GM12878 (cell line): ENCODE measurements around the gene RTN4RL1. TPM values are rescaled to one million over a fixed set of nuclear protein-coding genes. Genes with fewer than 3 reads are reported as not detected.

ENCODE experiments used
- ATAC-seq: fragments of 200-7000 bp; cut with Tn5 transposase; 3 replicates; pipeline ENCODE4 v1.9.1; 2020; ENCODE audit warnings: mild to moderate bottlenecking, moderate library complexity
- BruUV-seq: library from RNA; stranded (reverse); fragments of 400-500 nt; replicated peaks from 2 replicates; lab custom pipeline; 2021; lab: Mats Ljungman, UMichigan
- CTCF ChIA-PET: fragments of 300-600 bp; sonication (Branson Sonifier 250); formaldehyde crosslinking; extraction: SDS; loops from one replicate; lab custom pipeline; 2021; ENCODE audit warnings: inconsistent platforms; lab: Yijun Ruan, JAX
- POLR2A ChIA-PET: fragments of 350-600 bp; formaldehyde crosslinking; extraction: SDS; loops from one replicate; lab custom pipeline; 2021; ENCODE audit warnings: inconsistent platforms; lab: Charles Lee
- RAD21 ChIA-PET: fragments of 300-600 bp; sonication (Branson Sonifier 250); formaldehyde crosslinking; loops from one replicate; lab custom pipeline; 2023; ENCODE audit warnings: antibody characterized with exemption; ENCODE audit not compliant: unreplicated experiment; lab: Charles Lee
- SMC1A ChIA-PET: fragments of 300-600 bp; sonication (Branson Sonifier 250); formaldehyde crosslinking; loops from one replicate; lab custom pipeline; 2023; ENCODE audit not compliant: unreplicated experiment, uncharacterized antibody; lab: Charles Lee
- DNase-seq: peaks from one replicate; pipeline ENCODE4 v3.0.0-alpha.2; 2011; ENCODE audit warnings: low read depth, low spot score
- FAIRE-seq: peaks from 3 replicates; lab custom pipeline; 2011; peaks lifted over from hg19 to GRCh38; lab: Jason Lieb, UNC
- H2AFZ ChIP-seq: 2 replicates; pipeline ENCODE4 v1.6.0; 2011; ENCODE audit warnings: low read depth, low read length, control low read depth; ENCODE audit not compliant: control insufficient read depth
- H3K27ac ChIP-seq: 2 replicates; pipeline ENCODE4 v1.5.1; 2011; ENCODE audit warnings: control low read depth; ENCODE audit not compliant: control insufficient read depth, insufficient read depth
- H3K27me3 ChIP-seq, 2 experiments: replicated peaks in 1 of 2; 2 replicates each; pipeline versions ENCODE4 v1.6.0 to v1.6.1; 2011; ENCODE audit warnings: low read length in 1 of 2; ENCODE audit not compliant: control insufficient read depth in 2 of 2, insufficient read depth in 2 of 2
- H3K36me3 ChIP-seq, 2 experiments: 2 replicates each; pipeline ENCODE4 v1.5.1; 2011; ENCODE audit warnings: low read length in 1 of 2; ENCODE audit not compliant: control insufficient read depth in 2 of 2, insufficient read depth in 2 of 2
- H3K4me1 ChIP-seq: 2 replicates; pipeline ENCODE4 v1.6.1; 2011; ENCODE audit warnings: mild to moderate bottlenecking, low read length, moderate library complexity, mixed read lengths; ENCODE audit not compliant: control insufficient read depth, insufficient read depth
- H3K4me2 ChIP-seq: 2 replicates; pipeline ENCODE4 v1.6.0; 2011; ENCODE audit warnings: control low read depth; ENCODE audit not compliant: control insufficient read depth, insufficient read depth
- H3K4me3 ChIP-seq: fragments of 200-600 bp; sonication (generic); 2 replicates; pipeline ENCODE4 v1.5.1; 2016
- H3K79me2 ChIP-seq: 2 replicates; pipeline ENCODE4 v1.6.0; 2011; ENCODE audit warnings: low read length; ENCODE audit not compliant: control insufficient read depth, insufficient read depth
- H3K9ac ChIP-seq: 2 replicates; pipeline ENCODE4 v1.8.0; 2011; ENCODE audit warnings: low read length, control low read depth, mixed read lengths; ENCODE audit not compliant: control insufficient read depth, insufficient read depth
- H3K9me3 ChIP-seq: replicated peaks from 3 replicates; pipeline ENCODE4 v1.5.1; 2011; ENCODE audit warnings: mild to moderate bottlenecking, low read length; ENCODE audit not compliant: control insufficient read depth, insufficient read depth
- H4K20me1 ChIP-seq: 2 replicates; pipeline ENCODE4 v1.6.0; 2011; ENCODE audit not compliant: control insufficient read depth, insufficient read depth
- ASH2L ChIP-seq: fragments of 300-600, 200-600 bp; sonication (generic); IDR thresholded peaks from 2 replicates; pipeline ENCODE4 v1.6.1; 2017; ENCODE audit warnings: low read depth, mild to moderate bottlenecking, borderline replicate concordance
- BACH1 ChIP-seq: fragments of 450-650 bp; IDR thresholded peaks from 2 replicates; pipeline ENCODE4 v1.6.1; 2017; ENCODE audit warnings: mild to moderate bottlenecking, borderline replicate concordance
- FOS ChIP-seq: IDR thresholded peaks from 3 replicates; pipeline ENCODE4 v1.6.1; 2011; ENCODE audit warnings: borderline replicate concordance; ENCODE audit not compliant: insufficient read length; ENCODE audit errors: extremely low read depth
- SUZ12 ChIP-seq: fragments of 200-600 bp; sonication (generic); IDR thresholded peaks from one replicate; pipeline ENCODE4 v1.6.1; 2018; ENCODE audit warnings: antibody characterized with exemption, mild to moderate bottlenecking; ENCODE audit not compliant: unreplicated experiment
- TCF12 ChIP-seq: IDR thresholded peaks from 2 replicates; pipeline ENCODE4 v1.6.1; 2011; ENCODE audit warnings: low read depth, mild to moderate bottlenecking, low read length
- TCF7 ChIP-seq: IDR thresholded peaks from 2 replicates; pipeline ENCODE4 v1.6.1; 2014; ENCODE audit warnings: antibody characterized with exemption, borderline replicate concordance
- YBX1 ChIP-seq: fragments of 450-650 bp; IDR thresholded peaks from 2 replicates; pipeline ENCODE4 v1.6.1; 2016; ENCODE audit warnings: antibody characterized with exemption
- ZBED1 ChIP-seq: IDR thresholded peaks from 2 replicates; pipeline ENCODE4 v1.6.1; 2016; ENCODE audit warnings: borderline replicate concordance
- ZSCAN29 ChIP-seq: fragments of 450-650 bp; IDR thresholded peaks from 2 replicates; pipeline ENCODE4 v1.6.1; 2017; ENCODE audit warnings: mild to moderate bottlenecking, moderate library complexity
- WGBS: methylation state at CpG from one replicate; pipeline ENCODE4 v1.1.6; 2016; ENCODE audit warnings: low lambda C conversion rate; ENCODE audit not compliant: insufficient replicate concordance, insufficient coverage; ENCODE audit errors: missing lambda C conversion rate; 5-methylcytosine and 5-hydroxymethylcytosine counted together
- in situ Hi-C: fragments of 300-500 bp; cut with MboI; formaldehyde crosslinking; loops from 9 replicates; pipeline ENCODE4 v1.14.3; 2018; ENCODE audit warnings: mixed read lengths
- intact Hi-C: fragments of 100-400 bp; cut with micrococcal nuclease; formaldehyde crosslinking; loops from one replicate; pipeline ENCODE4 v1.14.2; 2022; ENCODE audit not compliant: unreplicated experiment
- polyA plus RNA-seq, 11 experiments: library from polyadenylated mRNA; depleted of rRNA in 4 of 11; unstranded in 6 of 11; stranded (reverse) in 5 of 11; fragments of >200 nt; fragmentation: Nextera tagmentation in 4 of 11; fragmentation: Illumina TruSeq in 1 of 11; extraction: Ambion mirVana in 4 of 11; extraction: Trizol in 1 of 11; gene quantifications; 1 replicate in 1 of 11; 2 replicates in 10 of 11; pipeline versions ENCODE4 v1.2.1 to v1.2.3, GENCODE V29; 2011 to 2016; ENCODE audit warnings: inconsistent platforms in 2 of 11, missing spikeins in 2 of 11, low read depth in 1 of 11
- total RNA-seq, 4 experiments: library from RNA; depleted of rRNA in 3 of 4; stranded (reverse); fragments of >200 nt in 3 of 4; fragmentation: Illumina TruSeq in 1 of 4; extraction: Trizol in 1 of 4; gene quantifications; 2 replicates each; pipeline versions ENCODE4 v1.2.1 to v1.2.3, GENCODE V29; 2013 to 2021
- TF ChIP-seq, protein P1 (sequence below): fragments of 450-650 bp; IDR thresholded peaks from 2 replicates; pipeline ENCODE4 v1.6.1; 2017; ENCODE audit warnings: mild to moderate bottlenecking, moderate library complexity
- TF ChIP-seq, protein P2 (sequence below): fragments of 450-650 bp; IDR thresholded peaks from 2 replicates; pipeline ENCODE4 v1.6.1; 2017; ENCODE audit warnings: borderline replicate concordance

RTN4RL1 gene
- total and polyA plus RNA-seq, 10 of the 15 experiments (the other 5 are each of a cell fraction or from before 2014, with no cell fraction given) = 0.08 to 0.11 (median 0.10) TPM; not detected in 7

DNA sequence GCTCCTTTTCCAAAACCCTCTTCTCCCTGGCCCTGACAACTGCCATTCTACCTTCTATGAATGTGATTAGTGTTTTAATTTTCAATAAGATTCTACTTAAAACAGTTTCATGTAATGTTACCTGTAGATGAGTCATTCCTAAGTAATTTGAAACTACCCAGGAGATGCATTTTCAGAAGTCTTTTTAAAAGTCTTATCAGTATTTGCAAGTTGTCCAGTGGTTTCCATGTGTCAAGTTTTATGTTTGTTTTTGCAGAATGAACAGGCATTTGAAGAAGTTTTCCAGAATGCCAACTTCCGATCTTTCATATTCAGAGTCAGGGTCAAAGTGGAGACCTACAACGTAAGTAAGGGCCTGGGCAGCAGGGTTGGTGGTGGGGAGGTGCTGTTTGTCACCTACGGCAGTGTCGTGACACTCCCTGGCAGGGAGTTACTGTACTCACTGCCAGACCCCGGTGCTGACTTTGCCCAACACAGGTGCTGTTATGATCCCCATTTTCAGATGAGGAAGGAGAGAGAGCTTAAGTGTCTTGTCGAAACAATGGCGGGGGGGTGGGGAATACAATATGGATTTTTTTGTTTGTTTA is 130.3 kb downstream of the RTN4RL1 start (continued):
- TF ChIP-seq, protein P1, sequence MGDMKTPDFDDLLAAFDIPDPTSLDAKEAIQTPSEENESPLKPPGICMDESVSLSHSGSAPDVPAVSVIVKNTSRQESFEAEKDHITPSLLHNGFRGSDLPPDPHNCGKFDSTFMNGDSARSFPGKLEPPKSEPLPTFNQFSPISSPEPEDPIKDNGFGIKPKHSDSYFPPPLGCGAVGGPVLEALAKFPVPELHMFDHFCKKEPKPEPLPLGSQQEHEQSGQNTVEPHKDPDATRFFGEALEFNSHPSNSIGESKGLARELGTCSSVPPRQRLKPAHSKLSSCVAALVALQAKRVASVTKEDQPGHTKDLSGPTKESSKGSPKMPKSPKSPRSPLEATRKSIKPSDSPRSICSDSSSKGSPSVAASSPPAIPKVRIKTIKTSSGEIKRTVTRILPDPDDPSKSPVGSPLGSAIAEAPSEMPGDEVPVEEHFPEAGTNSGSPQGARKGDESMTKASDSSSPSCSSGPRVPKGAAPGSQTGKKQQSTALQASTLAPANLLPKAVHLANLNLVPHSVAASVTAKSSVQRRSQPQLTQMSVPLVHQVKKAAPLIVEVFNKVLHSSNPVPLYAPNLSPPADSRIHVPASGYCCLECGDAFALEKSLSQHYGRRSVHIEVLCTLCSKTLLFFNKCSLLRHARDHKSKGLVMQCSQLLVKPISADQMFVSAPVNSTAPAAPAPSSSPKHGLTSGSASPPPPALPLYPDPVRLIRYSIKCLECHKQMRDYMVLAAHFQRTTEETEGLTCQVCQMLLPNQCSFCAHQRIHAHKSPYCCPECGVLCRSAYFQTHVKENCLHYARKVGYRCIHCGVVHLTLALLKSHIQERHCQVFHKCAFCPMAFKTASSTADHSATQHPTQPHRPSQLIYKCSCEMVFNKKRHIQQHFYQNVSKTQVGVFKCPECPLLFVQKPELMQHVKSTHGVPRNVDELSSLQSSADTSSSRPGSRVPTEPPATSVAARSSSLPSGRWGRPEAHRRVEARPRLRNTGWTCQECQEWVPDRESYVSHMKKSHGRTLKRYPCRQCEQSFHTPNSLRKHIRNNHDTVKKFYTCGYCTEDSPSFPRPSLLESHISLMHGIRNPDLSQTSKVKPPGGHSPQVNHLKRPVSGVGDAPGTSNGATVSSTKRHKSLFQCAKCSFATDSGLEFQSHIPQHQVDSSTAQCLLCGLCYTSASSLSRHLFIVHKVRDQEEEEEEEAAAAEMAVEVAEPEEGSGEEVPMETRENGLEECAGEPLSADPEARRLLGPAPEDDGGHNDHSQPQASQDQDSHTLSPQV = no peak
- no peak for TF ChIP-seq FOS

DNA sequence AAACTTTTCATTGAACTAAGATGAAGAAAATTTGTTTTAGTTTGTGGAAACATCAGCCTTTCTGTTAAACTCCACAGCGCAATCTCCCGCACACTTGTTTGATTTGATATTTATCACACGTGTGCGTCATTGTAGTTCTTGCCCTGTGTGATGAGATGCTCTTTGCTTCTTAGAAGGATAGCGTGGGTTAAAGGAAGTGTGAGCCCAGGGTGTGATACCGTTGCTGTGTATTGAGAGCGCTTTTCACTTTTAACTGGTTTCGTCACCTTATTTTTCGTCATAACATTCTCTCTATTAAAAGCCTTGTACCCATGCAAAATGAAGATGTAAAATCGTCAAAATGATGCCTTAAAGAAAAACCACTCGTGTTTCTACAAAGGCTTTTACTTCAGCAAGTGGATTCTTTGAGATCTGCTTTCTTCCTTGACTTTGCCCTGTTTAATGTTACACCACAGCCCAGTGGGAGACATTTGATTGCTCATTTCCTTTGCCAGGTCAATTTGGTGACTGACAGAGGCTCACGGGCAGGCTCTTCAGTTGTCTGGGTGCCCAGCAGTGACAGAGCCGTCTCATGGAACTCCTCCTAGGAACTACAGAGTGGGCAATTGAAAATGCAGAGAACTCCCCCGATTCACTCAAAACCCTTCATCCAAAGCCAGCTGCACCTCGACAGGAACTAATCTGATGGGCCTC is 134.2 kb downstream of the RTN4RL1 start:
- no peaks in the 10 kb centered on the region for H3K79me2 ChIP-seq
- ATAC-seq (no peak), FAIRE-seq (no peak), DNase-seq (no peak)
- H3K36me3 ChIP-seq = peaks cover 11 to 26% of the 10 kb centered on the region in 2 experiments; a peak in 3 of 4 replicates
- no peaks in the 10 kb centered on the region for H4K20me1 ChIP-seq
- no peak overlapping the region for H3K4me3 ChIP-seq
- BruUV-seq = TSS peak; percentile 42
- peaks cover 2% of the 10 kb centered on the region for H3K4me1 ChIP-seq
- H3K9ac ChIP-seq = no peak overlapping the region
- H3K27me3 ChIP-seq = no peaks in the 10 kb centered on the region
- RAD21 ChIA-PET = no interaction called here
- no peaks in the 10 kb centered on the region; the same call in 2 of the 3 replicates for H3K9me3 ChIP-seq
- no peak overlapping the region for H3K27ac ChIP-seq
- in situ Hi-C loops = no loop called here
- CTCF ChIA-PET = interaction anchor here (1.5 kb wide), 1 partner anchor 169 kb away, joined by 4 read pairs; no protein-coding TSS in a partner anchor
- H3K4me2 ChIP-seq = no peak overlapping the region
- POLR2A ChIA-PET = no interaction called here
- no peak for TF ChIP-seq ASH2L
- no peak for TF ChIP-seq SUZ12
- TF ChIP-seq YBX1 = no peak
- TF ChIP-seq TCF7 = no peak
- no peak for TF ChIP-seq TCF12
- TF ChIP-seq ZBED1 = no peak
- no peak for TF ChIP-seq BACH1
- no peak for TF ChIP-seq ZSCAN29
- TF ChIP-seq, protein P2, sequence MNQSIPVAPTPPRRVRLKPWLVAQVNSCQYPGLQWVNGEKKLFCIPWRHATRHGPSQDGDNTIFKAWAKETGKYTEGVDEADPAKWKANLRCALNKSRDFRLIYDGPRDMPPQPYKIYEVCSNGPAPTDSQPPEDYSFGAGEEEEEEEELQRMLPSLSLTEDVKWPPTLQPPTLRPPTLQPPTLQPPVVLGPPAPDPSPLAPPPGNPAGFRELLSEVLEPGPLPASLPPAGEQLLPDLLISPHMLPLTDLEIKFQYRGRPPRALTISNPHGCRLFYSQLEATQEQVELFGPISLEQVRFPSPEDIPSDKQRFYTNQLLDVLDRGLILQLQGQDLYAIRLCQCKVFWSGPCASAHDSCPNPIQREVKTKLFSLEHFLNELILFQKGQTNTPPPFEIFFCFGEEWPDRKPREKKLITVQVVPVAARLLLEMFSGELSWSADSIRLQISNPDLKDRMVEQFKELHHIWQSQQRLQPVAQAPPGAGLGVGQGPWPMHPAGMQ = no peak
- SMC1A ChIA-PET = no interaction called here
- H2AFZ ChIP-seq = no peak overlapping the region
- intact Hi-C loops = no loop called here
- WGBS = 89% methylated on average over 15 of the region's 15 CpGs
